Activated CD4-positive, alpha-beta T cell treated with anti-CD3 and anti-CD28 coated beads for 24 hours (primary cell): ENCODE data around the gene PPM1H.
A peak's percentile ranks its signal among the peaks of the same experiment; 100 is the strongest.
"Not testable (repeated sequence)": the region's sequence is repeated elsewhere in the genome, so short reads cannot be mapped to it uniquely, and the experiment has no call there.

ENCODE experiments used
- DNase-seq, 2 donors: peaks; one replicate each; pipeline ENCODE4 v3.0.0-alpha.2; 2020; ENCODE audit warnings: low read depth in 2 of 2

The PPM1H gene

GRCh38 chr12:62839869-62840660 lies 94.9 kb downstream of the PPM1H start:
- no peak for DNase-seq

- no peak for DNase-seq
Measured at GRCh38 chr12:62834971-62835547, 99.9 kb downstream of the PPM1H start.

GRCh38 chr12:62834406-62834805 lies 100.5 kb downstream of the PPM1H start:
- no peak for DNase-seq

GRCh38 chr12:62833634-62834033 lies 101.3 kb downstream of the PPM1H start:
- DNase-seq: no peak

GRCh38 chr12:62832558-62832957 lies 102.4 kb downstream of the PPM1H start:
- DNase-seq: no peak

- DNase-seq: no peak
Measured at GRCh38 chr12:62832027-62832426, 102.9 kb downstream of the PPM1H start.

GRCh38 chr12:62827855-62828254 lies 107.1 kb downstream of the PPM1H start:
- no peak for DNase-seq

GRCh38 chr12:62827042-62827441 lies 107.9 kb downstream of the PPM1H start:
- no peak for DNase-seq

- no peak for DNase-seq
Measured at GRCh38 chr12:62817556-62818271, 117.2 kb downstream of the PPM1H start.

- no peak for DNase-seq
Measured at GRCh38 chr12:62814243-62814642, 120.7 kb downstream of the PPM1H start.

- DNase-seq: peak; percentile 11 to 22
Measured at GRCh38 chr12:62813031-62813829, 121.7 kb downstream of the PPM1H start.

GRCh38 chr12:62811481-62811880 lies 123.5 kb downstream of the PPM1H start:
- not testable (repeated sequence) for DNase-seq

- DNase-seq: no peak
Measured at GRCh38 chr12:62808166-62808879, 126.6 kb downstream of the PPM1H start.

GRCh38 chr12:62806893-62807292 lies 128.1 kb downstream of the PPM1H start:
- no peak for DNase-seq

GRCh38 chr12:62806244-62806836 lies 128.6 kb downstream of the PPM1H start:
- no peak for DNase-seq

- DNase-seq: no peak
Measured at GRCh38 chr12:62805517-62805916, 129.4 kb downstream of the PPM1H start.

- DNase-seq: no peak
Measured at GRCh38 chr12:62803756-62804155, 131.2 kb downstream of the PPM1H start.

GRCh38 chr12:62802984-62803383 lies 132.0 kb downstream of the PPM1H start:
- DNase-seq: no peak

- DNase-seq: no peak
Measured at GRCh38 chr12:62802321-62802720, 132.6 kb downstream of the PPM1H start.

GRCh38 chr12:62801796-62802195 lies 133.2 kb downstream of the PPM1H start:
- DNase-seq: no peak
